Stomach smooth muscle (tissue), 2 donors: Measurements from ENCODE around the gene KREMEN2.

ENCODE experiments used
- H3K27ac ChIP-seq: one replicate; pipeline ENCODE4 v1.7.0; 2013; ENCODE audit warnings: mild to moderate bottlenecking, low read length, inconsistent platforms
- H3K27me3 ChIP-seq, 2 donors: one replicate each; pipeline ENCODE4 v1.7.0; 2013; ENCODE audit warnings: low read length in 2 of 2; ENCODE audit not compliant: insufficient read depth in 2 of 2, control insufficient read depth in 1 of 2
- H3K36me3 ChIP-seq, 2 donors: one replicate each; pipeline ENCODE4 v1.7.0; 2013; ENCODE audit warnings: low read length in 2 of 2; ENCODE audit not compliant: control insufficient read depth in 2 of 2, insufficient read depth in 2 of 2
- H3K4me1 ChIP-seq: one replicate; pipeline ENCODE4 v1.7.0; 2013; ENCODE audit warnings: low read length; ENCODE audit not compliant: control insufficient read depth, insufficient read depth
- H3K4me3 ChIP-seq, 2 donors: one replicate each; pipeline ENCODE4 v1.7.0; 2013; ENCODE audit warnings: low read length in 2 of 2
- H3K9ac ChIP-seq, 2 donors: one replicate each; pipeline ENCODE4 v1.7.0; 2013; ENCODE audit warnings: low read length in 2 of 2, mild to moderate bottlenecking in 1 of 2
- H3K9me3 ChIP-seq, 2 donors: one replicate each; pipeline ENCODE4 v1.7.0; 2013; ENCODE audit warnings: low read length in 2 of 2; ENCODE audit not compliant: control insufficient read depth in 2 of 2
- donor health status: healthy.
- donor health status: Pancreatic carcinoma.

The KREMEN2 gene

DNA sequence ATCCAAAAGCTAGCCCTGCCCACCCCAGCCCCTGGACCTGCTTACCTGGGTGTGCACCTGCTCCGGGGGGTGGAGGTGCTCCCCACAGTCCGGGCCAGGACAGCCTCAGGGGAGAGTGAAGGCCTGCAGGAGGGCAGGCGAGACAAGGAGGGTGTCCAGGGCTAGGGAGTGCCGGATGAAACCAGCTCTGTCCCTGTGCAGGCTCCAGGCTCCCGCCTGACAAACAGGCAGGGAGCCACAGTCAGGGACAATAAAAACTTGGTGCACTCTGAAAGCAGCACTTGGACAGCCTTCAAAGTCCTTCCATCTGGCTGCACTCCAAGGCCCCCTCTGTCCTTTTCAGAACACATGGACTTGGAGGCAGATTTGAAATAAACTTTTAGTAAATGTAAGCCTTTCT lies 9.0 kb downstream of the KREMEN2 start:
- no peak overlapping the region for H3K9ac ChIP-seq
- H3K4me1 ChIP-seq = peaks cover 20% of the 10 kb centered on the region
- peaks cover 11 to 25% of the 10 kb centered on the region in 2 donors for H3K27me3 ChIP-seq
- no peaks in the 10 kb centered on the region for H3K9me3 ChIP-seq
- H3K27ac ChIP-seq = no peak overlapping the region
- no peak overlapping the region for H3K4me3 ChIP-seq
- H3K36me3 ChIP-seq = no peaks in the 10 kb centered on the region

DNA sequence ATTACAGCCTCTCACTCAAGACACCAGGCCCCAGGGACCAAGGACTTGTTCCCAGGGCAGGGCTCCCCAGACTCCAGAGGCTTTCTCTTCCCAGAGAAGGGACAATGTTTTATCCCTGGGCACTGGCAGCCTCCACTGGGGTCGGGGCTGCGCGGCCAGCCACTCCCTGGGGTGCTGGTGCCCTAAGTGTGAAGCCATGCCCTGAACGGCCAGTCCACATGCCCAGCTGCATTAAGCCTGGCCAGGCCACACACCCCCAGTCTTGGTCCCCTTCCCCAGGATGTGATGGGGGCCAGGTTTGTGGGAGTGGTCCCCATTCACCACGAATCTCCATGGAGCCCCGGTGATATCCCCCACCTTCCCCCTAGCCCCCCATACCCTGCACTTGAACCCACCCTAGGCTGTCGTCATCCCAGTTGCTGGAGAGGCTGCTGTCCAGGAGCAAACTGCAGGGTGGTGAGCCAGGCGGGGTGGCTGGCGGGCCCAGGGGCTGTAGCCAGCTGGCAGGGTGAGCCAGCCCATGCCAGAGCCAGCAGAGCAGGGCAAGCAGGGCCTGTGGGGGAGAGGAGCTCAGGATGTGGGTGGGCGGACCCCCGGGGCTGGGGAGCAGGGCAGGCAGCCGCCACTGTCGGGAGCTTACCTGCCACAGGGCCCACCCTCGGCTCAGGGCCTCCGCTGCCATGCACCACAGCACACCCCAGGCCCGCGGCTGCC lies 9.7 kb downstream of the KREMEN2 start:
- Histone ChIP-seq H3K4me3 (no peak overlapping the region), H3K4me1 (peaks cover 14% of the 10 kb centered on the region), H3K27me3 (peaks cover 5 to 18% of the 10 kb centered on the region in 2 donors), H3K36me3 (no peaks in the 10 kb centered on the region), H3K9ac (no peak overlapping the region), H3K27ac (no peak overlapping the region), H3K9me3 (no peaks in the 10 kb centered on the region)

DNA sequence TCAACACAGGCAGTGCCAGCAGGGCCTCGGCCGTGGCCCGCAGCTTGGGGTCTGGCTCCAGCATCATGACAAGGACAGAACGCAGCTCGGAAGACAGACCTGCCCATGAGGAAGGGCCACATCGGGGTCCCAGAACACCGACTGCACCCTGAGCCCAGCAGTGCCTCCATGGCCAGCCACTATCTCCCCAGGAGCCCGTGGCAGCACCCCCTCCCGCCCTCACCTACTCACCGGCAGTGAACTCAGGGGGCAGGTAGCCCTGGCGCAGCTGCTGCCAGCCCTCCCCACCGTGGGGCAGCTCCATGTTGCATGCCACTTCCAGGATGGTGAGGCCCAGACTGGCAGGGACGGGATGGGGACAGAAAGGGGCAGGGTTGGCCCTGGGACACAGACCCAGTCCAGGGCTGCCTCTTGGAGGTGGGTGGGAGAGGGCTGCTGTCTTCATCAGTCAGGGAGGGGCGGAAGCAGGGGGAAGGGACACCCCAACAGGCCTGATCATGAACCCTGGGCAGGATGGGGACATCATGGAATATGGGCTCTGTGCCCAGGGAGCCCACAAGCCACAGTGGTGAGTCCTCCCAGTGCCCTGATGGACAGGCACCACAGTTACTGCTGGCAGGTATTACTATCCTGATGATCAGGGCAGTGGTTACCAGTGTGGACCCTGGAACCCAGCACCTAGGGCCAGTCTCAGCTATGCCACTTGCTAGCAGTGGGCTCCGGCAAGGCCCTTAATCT lies 10.4 kb downstream of the KREMEN2 start:
- Histone ChIP-seq H3K9me3 (no peaks in the 10 kb centered on the region), H3K27ac (no peak overlapping the region), H3K27me3 (peaks cover 8 to 18% of the 10 kb centered on the region in 2 donors), H3K9ac (no peak overlapping the region), H3K36me3 (no peaks in the 10 kb centered on the region), H3K4me1 (peaks cover 10% of the 10 kb centered on the region), H3K4me3 (no peak overlapping the region)

DNA sequence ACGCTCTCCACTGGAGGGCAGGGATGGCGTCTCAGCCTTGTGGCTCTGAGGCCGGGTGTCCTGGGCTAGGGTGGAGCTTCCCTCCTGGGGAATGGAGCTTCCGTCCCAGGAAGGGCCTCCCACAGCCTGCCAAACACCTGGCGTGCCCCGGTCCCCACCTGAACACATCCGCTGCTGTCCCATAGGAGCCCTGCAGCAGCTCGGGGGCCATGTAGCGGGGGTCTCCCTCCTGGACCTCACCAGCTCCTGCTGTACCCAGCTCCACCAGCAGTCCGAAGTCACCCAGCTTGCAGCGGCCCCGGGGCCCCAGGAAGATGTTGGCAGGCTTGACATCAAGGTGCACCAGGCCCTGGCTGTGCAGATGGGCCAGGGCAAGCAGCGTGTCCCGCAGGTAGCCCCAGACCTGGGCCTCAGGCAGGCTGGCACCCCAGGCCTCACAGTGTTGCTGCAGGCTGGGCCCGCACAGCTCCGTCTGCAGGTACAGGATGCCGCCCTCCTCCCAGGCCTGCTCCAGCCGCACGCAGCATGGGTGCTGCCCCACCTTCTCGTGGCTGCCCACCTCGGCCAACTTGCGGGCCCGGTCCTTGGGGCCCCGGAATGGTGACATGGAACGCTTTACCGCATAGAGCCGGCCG lies 11.2 kb downstream of the KREMEN2 start:
- peaks cover 9 to 12% of the 10 kb centered on the region in 2 donors for H3K27me3 ChIP-seq
- peaks cover 8% of the 10 kb centered on the region for H3K4me1 ChIP-seq
- no peak overlapping the region for H3K27ac ChIP-seq
- no peaks in the 10 kb centered on the region for H3K9me3 ChIP-seq
- H3K9ac ChIP-seq = no peak overlapping the region
- H3K4me3 ChIP-seq = no peak overlapping the region
- no peaks in the 10 kb centered on the region for H3K36me3 ChIP-seq

DNA sequence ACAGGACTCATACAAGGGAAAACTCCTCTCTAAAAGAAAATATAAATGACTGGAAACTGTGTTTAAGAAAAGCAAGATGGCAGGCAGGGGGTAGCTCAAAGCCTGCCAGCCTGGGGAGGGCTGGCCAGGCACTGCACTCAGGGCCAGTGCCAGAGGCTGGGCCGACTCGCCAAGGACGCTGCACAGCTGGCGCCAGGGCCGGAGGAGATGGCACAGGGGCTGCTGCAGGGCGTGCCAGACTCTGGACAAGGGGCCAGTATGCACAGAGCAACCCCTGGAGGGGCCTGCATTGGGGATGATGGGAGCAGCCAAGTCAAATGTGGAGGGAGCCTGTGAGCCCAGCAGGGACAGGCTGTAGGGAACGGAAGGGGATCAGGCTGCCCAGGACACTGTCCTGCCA lies 12.1 kb downstream of the KREMEN2 start:
- Histone ChIP-seq H3K4me3 (no peak overlapping the region), H3K4me1 (peaks cover 11% of the 10 kb centered on the region), H3K27ac (no peak overlapping the region), H3K27me3 (peaks cover 6 to 7% of the 10 kb centered on the region in 2 donors), H3K9ac (no peak overlapping the region), H3K36me3 (no peaks in the 10 kb centered on the region), H3K9me3 (no peaks in the 10 kb centered on the region)

DNA sequence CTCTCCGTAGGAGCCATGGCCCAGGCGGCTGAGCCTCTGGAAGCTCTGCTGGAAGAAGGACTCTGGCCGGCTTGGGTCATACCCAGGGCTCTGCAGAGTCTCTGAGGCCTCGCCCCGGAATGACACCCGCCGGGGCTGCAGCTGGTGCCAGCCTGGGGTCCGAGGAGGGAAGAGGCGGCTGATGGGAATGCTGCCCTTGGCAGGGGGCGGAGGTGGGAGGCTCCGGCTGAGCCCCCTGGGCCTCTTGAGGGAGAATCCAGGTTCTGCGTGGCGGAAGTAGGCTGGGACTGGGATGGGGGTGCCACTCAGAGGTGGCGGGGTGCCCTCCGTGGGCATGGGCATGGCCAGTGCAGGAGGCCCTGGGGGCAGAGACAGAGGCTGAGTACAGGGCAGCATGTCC lies 12.6 kb downstream of the KREMEN2 start:
- Histone ChIP-seq H3K4me3 (no peak overlapping the region), H3K9me3 (no peaks in the 10 kb centered on the region), H3K36me3 (no peaks in the 10 kb centered on the region), H3K27ac (no peak overlapping the region), H3K9ac (no peak overlapping the region), H3K27me3 (peaks cover 4 to 7% of the 10 kb centered on the region in 2 donors), H3K4me1 (peaks cover 13% of the 10 kb centered on the region)

DNA sequence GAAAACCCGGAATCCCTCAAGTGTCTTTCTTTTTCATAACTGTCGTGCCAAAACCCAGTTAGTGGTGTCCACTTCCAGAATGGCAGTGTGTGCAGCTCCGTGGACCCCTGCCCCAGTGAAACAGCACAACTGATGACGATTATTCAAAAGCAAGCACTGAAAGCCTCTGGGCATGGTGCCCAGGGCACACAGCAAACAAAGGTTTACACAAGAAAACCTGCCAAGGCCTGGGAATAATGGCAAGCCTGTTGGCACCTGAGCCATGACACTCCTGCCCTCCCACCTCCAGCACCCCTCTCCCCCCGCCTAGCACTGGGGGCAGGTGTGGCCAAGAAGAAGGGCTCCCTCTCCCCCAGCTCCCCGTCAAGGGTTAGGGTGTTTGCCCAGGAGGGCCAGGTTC lies 13.4 kb downstream of the KREMEN2 start:
- Histone ChIP-seq H3K36me3 (no peaks in the 10 kb centered on the region), H3K4me1 (peaks cover 13% of the 10 kb centered on the region), H3K9me3 (no peaks in the 10 kb centered on the region)

DNA sequence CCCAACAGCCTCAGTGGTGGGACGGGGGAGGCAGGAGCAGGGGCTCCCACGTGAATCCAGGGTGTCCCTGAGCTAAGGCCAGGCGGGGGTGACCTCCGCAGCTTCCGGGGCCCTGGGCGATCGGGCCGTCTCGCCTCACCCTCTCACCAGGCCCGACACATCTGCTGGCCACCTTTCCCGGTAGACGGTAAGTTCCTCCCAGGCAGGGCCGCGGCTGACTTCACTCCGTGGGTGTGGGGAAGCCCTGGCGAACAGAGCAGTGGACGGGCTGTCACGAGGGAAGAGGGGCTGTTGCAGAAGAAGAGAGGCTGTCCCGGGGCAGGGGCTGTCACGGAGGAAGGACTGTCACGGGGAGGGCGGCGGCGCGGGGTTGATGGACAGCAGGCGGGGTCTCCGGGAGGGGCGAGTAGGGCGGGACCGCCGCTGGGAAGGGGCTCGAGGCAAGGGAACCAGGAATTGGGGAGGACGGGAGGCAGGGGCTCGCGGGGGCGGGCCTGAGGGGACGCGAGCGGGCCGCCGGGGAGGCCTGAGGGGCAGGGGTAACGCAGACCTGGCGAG lies 15.7 kb downstream of the KREMEN2 start:
- no peak overlapping the region for H3K9ac ChIP-seq
- no peaks in the 10 kb centered on the region for H3K9me3 ChIP-seq
- peaks cover 4 to 5% of the 10 kb centered on the region in 2 donors for H3K27me3 ChIP-seq
- H3K4me3 ChIP-seq = peak overlapping the region; percentile 40 to 88
- H3K4me1 ChIP-seq = peaks cover 18% of the 10 kb centered on the region
- H3K36me3 ChIP-seq = no peaks in the 10 kb centered on the region
- no peak overlapping the region for H3K27ac ChIP-seq

More for the DNA sequence above, 13.4 kb downstream of the KREMEN2 start:
- Histone ChIP-seq H3K27ac (no peak overlapping the region), H3K27me3 (peaks cover 4 to 5% of the 10 kb centered on the region in 2 donors), H3K9ac (no peak overlapping the region), H3K4me3 (no peak overlapping the region)

DNA sequence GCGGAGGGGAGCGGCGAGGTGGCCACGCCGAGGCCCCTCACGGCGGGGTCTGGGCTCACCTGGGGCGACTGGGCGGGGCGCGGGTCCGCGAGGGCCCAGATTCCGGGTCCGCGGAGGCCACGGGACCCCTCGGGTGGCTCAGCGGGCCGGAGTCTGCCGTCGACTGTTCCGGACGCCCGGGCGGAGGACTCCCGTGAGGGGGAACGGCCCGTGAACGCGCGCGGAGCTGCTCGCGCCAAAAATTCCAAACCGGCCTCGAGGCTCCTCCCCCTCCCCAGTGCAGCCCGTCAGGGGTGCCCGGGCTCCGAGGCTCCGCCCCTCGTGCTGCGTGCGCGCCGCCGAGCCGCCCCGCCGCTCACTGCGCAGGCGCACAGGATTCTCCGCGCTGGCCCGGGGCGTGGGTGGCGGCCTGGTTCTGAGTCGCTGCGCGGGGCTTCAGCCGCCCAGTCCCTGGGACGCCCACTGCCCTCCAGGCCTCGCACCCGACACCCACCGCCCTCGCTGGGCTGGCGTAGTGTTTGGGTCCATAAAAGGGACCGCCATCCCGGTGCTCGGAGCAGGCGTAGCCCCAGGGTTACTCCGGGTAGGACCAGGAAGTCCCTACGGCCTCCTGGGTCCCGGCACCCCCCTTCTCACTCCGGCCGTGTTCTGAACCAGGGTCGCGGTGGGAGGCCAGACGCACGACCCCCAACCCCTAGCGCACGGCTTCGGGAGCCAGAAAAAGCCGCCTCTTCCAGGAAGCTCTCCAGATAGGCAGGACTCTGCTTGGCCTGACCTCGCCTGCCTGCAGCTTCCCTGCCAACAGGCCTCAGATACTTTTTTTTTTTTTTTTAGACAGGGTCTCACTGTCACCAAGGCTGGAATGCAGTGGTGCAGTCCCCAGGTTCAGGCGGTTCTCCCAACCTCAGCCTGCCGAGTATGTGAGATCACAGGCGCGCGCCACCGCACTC lies 16.4 kb downstream of the KREMEN2 start, which contains the start of gene PKMYT1:
Gene PKMYT1 (minus strand): TSS at position 220 of the 950 bp plus-strand sequence. CDS start 789 bp downstream, outside the sequence.
- Histone ChIP-seq H3K4me3 (peak within 1 kb of the TSS; percentile 86 to 88), H3K27me3 (peaks cover 0 to 5% of the 10 kb centered on the region in 2 donors), H3K27ac (peak within 1 kb of the TSS; percentile 46), H3K4me1 (peaks cover 21% of the 10 kb centered on the region), H3K9ac (peak within 1 kb of the TSS; percentile 89 to 91), H3K9me3 (no peaks in the 10 kb centered on the region), H3K36me3 (no peaks in the 10 kb centered on the region)
